HepG2 (cell line): ENCODE results near the gene TIMM44. TPM values are rescaled to one million over a fixed set of nuclear protein-coding genes. Genes with fewer than 3 reads are reported as not detected.

ENCODE experiments used
- ARID2 ChIP-seq: sonication (generic); formaldehyde crosslinking; IDR thresholded peaks from 2 replicates; pipeline ENCODE4 v1.8.1; 2022; ENCODE audit warnings: mild to moderate bottlenecking, missing genetic modification reagents, borderline replicate concordance
- ATAD3A ChIP-seq: sonication (generic); formaldehyde crosslinking; IDR thresholded peaks from 2 replicates; pipeline ENCODE4 v1.4.0; 2020; ENCODE audit warnings: missing genetic modification reagents
- ATF6 ChIP-seq: sonication (generic); formaldehyde crosslinking; conservative IDR thresholded peaks from 2 replicates; pipeline ENCODE4 v1.4.0; 2020; ENCODE audit warnings: missing genetic modification reagents
- BHLHE40 ChIP-seq: IDR thresholded peaks from 2 replicates; pipeline ENCODE4 v1.6.1; 2011; ENCODE audit warnings: low read length, improper control_type of control experiment
- ELF4 ChIP-seq: sonication (generic); formaldehyde crosslinking; IDR thresholded peaks from 2 replicates; pipeline ENCODE4 v1.5.0; 2020; ENCODE audit warnings: missing genetic modification reagents, mild to moderate bottlenecking, moderate library complexity, borderline replicate concordance
- FOSL1 ChIP-seq: sonication (generic); formaldehyde crosslinking; IDR thresholded peaks from 2 replicates; pipeline ENCODE4 v1.9.0; 2021; ENCODE audit warnings: missing genetic modification reagents, borderline replicate concordance
- FOXP4 ChIP-seq: sonication (generic); formaldehyde crosslinking; IDR thresholded peaks from 2 replicates; pipeline ENCODE4 v1.4.0; 2020; ENCODE audit warnings: missing genetic modification reagents
- GFI1 ChIP-seq: sonication (generic); formaldehyde crosslinking; IDR thresholded peaks from 2 replicates; pipeline ENCODE4 v1.5.0; 2020; ENCODE audit warnings: missing genetic modification reagents, mild to moderate bottlenecking, borderline replicate concordance
- MXD4 ChIP-seq: IDR thresholded peaks from 2 replicates; pipeline ENCODE4 v1.6.1; 2016; ENCODE audit warnings: mild to moderate bottlenecking, missing biosample characterization, missing genetic modification reagents
- ZBTB44 ChIP-seq: sonication (generic); formaldehyde crosslinking; IDR thresholded peaks from 2 replicates; pipeline ENCODE4 v1.4.0; 2020; ENCODE audit warnings: missing genetic modification reagents
- ZNF33A ChIP-seq: sonication (generic); formaldehyde crosslinking; IDR thresholded peaks from 2 replicates; pipeline ENCODE4 v1.5.1; 2020; ENCODE audit warnings: missing genetic modification reagents, mild to moderate bottlenecking, moderate library complexity, borderline replicate concordance
- ZNF512B ChIP-seq: sonication (generic); formaldehyde crosslinking; IDR thresholded peaks from 2 replicates; pipeline ENCODE4 v1.5.1; 2020; ENCODE audit warnings: missing genetic modification reagents, mild to moderate bottlenecking, borderline replicate concordance
- ZNF652 ChIP-seq: IDR thresholded peaks from 2 replicates; pipeline ENCODE4 v1.6.1; 2016; ENCODE audit warnings: low read depth, borderline replicate concordance
- ZNF670 ChIP-seq: sonication (generic); formaldehyde crosslinking; IDR thresholded peaks from 2 replicates; pipeline ENCODE4 v1.8.0; 2022; ENCODE audit warnings: mild to moderate bottlenecking, missing genetic modification reagents, borderline replicate concordance
- ZNF782 ChIP-seq: sonication (generic); formaldehyde crosslinking; IDR thresholded peaks from 2 replicates; pipeline ENCODE4 v1.4.0; 2020; ENCODE audit warnings: missing genetic modification reagents, mild to moderate bottlenecking, borderline replicate concordance
- ZSCAN9 ChIP-seq: IDR thresholded peaks from 2 replicates; pipeline ENCODE4 v1.6.1; 2016; ENCODE audit warnings: borderline replicate concordance
- ZUFSP ChIP-seq: sonication (generic); formaldehyde crosslinking; IDR thresholded peaks from 2 replicates; pipeline ENCODE4 v1.9.0; 2021; ENCODE audit warnings: missing genetic modification reagents, mild to moderate bottlenecking, borderline replicate concordance
- polyA plus RNA-seq, 8 experiments: library from polyadenylated mRNA; depleted of rRNA in 3 of 8; stranded (reverse) in 7 of 8; unstranded in 1 of 8; fragments of >200 nt; fragmentation: Illumina TruSeq in 4 of 8; extraction: Trizol in 4 of 8; gene quantifications; 2 replicates each; pipeline versions ENCODE4 v1.2.1 to v1.2.3, GENCODE V29; 2011 to 2016; ENCODE audit warnings: low read depth in 4 of 8, missing spikeins in 1 of 8, mixed read lengths in 1 of 8; ENCODE audit not compliant: insufficient read depth in 1 of 8
- total RNA-seq, 5 experiments: library from RNA; depleted of rRNA; stranded (reverse); fragments of >200 nt; fragmentation: Illumina TruSeq; extraction: Trizol; gene quantifications; 2 replicates each; pipeline ENCODE4 v1.2.3, GENCODE V29; 2016; ENCODE audit warnings: low read depth in 1 of 5

TIMM44 gene
- total and polyA plus RNA-seq, 2 of the 13 experiments (the other 11 are each of a cell fraction or from before 2014, with no cell fraction given), result 42.9 to 72.6 TPM

GRCh38 chr19:7944177-7944761, 803 bp upstream of the TIMM44 start (continued):
- TF ChIP-seq FOXP4 (CRISPR knock-in tag) (no peak), ZUFSP (no peak), ATF6 (CRISPR knock-in tag) (no peak), ZNF512B (CRISPR knock-in tag) (no peak), ZNF652 (CRISPR knock-in tag) (no peak), ATAD3A (CRISPR knock-in tag) (0 out of 2 replicates have a peak, but pooled peaks have one; percentile 51), FOSL1 (CRISPR knock-in tag) (no peak), ZNF670 (CRISPR knock-in tag) (no peak), ZBTB44 (CRISPR knock-in tag) (no peak), BHLHE40 (no peak), ARID2 (CRISPR knock-in tag) (no peak), GFI1 (CRISPR knock-in tag) (peak; percentile 47; the same call in 1 of the 2 replicates), ZNF782 (no peak), ZNF33A (CRISPR knock-in tag) (peak; percentile 43; the same call in 1 of the 2 replicates), MXD4 (CRISPR knock-in tag) (peak; percentile 7; the same call in 1 of the 2 replicates), ZSCAN9 (CRISPR knock-in tag) (0 out of 2 replicates have a peak, but pooled peaks have one; percentile 16), ELF4 (CRISPR knock-in tag) (no peak)
